K562 (cell line): ENCODE results near the gene TNC. TPM values are rescaled to one million over a fixed set of nuclear protein-coding genes. Genes with fewer than 3 reads are reported as not detected.

Experiments used
- ATAC-seq: fragments of 200-7000 bp; cut with Tn5 transposase; 3 replicates; pipeline ENCODE4 v1.9.1; 2020; ENCODE audit warnings: moderate library complexity
- BruUV-seq: library from RNA; stranded (reverse); fragments of 400-500 nt; replicated peaks from 2 replicates; lab custom pipeline; 2021; lab: Mats Ljungman, UMichigan
- CTCF ChIA-PET: fragments of 300-600 bp; formaldehyde crosslinking; extraction: SDS; loops from one replicate; lab custom pipeline; 2021; ENCODE audit warnings: low intra/inter-chr PET ratio; lab: Yijun Ruan, JAX
- POLR2A ChIA-PET: fragments of 300-600, 350-650 bp; sonication (Branson Sonifier 250); formaldehyde crosslinking; extraction: SDS; loops from one replicate; lab custom pipeline; 2021; ENCODE audit warnings: antibody characterized with exemption, inconsistent platforms; lab: Yijun Ruan, JAX
- DNase-seq, 4 experiments: peaks; one replicate each; pipeline versions ENCODE4 v3.0.0 to v3.0.0-alpha.2; 2011 to 2018; ENCODE audit warnings: low spot score in 3 of 4, mixed read lengths in 3 of 4; ENCODE audit errors: extremely low read depth in 1 of 4
- FAIRE-seq: peaks from 2 replicates; lab custom pipeline; 2011; peaks lifted over from hg19 to GRCh38; lab: Jason Lieb, UNC
- H2AFZ ChIP-seq: 2 replicates; pipeline ENCODE4 v1.6.0; 2011; ENCODE audit warnings: low read depth, low read length, control low read depth, inconsistent platforms
- H3K27ac ChIP-seq: fragments of 200-600 bp; 3 replicates; pipeline ENCODE4 v1.8.0; 2011; ENCODE audit warnings: low read depth, mild to moderate bottlenecking, control low read depth, inconsistent platforms, low read length, moderate library complexity, mixed read lengths; ENCODE audit errors: extremely low read depth
- H3K27me3 ChIP-seq, 2 experiments: fragments of 300-600 bp in 1 of 2; 2 replicates in 1 of 2; 3 replicates in 1 of 2; pipeline versions ENCODE4 v1.6.0 to v1.8.0; 2011; ENCODE audit warnings: inconsistent platforms in 2 of 2, low read length in 2 of 2, mild to moderate bottlenecking in 1 of 2, mixed read lengths in 1 of 2, moderate library complexity in 1 of 2; ENCODE audit not compliant: control insufficient read depth in 2 of 2, insufficient read depth in 2 of 2
- H3K36me3 ChIP-seq: fragments of 300-600 bp; 3 replicates; pipeline ENCODE4 v1.8.0; 2011; ENCODE audit warnings: mild to moderate bottlenecking, low read length, inconsistent platforms; ENCODE audit not compliant: control insufficient read depth, insufficient read depth
- H3K4me1 ChIP-seq, 2 experiments: fragments of 200-600 bp in 1 of 2; replicated peaks in 1 of 2; 2 replicates in 1 of 2; 3 replicates in 1 of 2; pipeline versions ENCODE4 v1.5.1 to v1.8.0; 2011; ENCODE audit warnings: inconsistent platforms in 2 of 2, low read length in 2 of 2, mild to moderate bottlenecking in 1 of 2, mixed read lengths in 1 of 2, moderate library complexity in 1 of 2; ENCODE audit not compliant: control insufficient read depth in 2 of 2, insufficient read depth in 2 of 2
- H3K4me2 ChIP-seq: 2 replicates; pipeline ENCODE4 v1.6.1; 2011; ENCODE audit warnings: low read length, control low read depth, inconsistent platforms, mixed read lengths; ENCODE audit not compliant: insufficient read depth
- H3K4me3 ChIP-seq: fragments of 200-600 bp; sonication (generic), shearing (Covaris generic); 2 replicates; pipeline ENCODE4 v1.5.1; 2016; ENCODE audit warnings: control low read depth, inconsistent platforms
- H3K79me2 ChIP-seq: fragments of 200-600 bp; 3 replicates; pipeline ENCODE4 v1.8.0; 2011; ENCODE audit warnings: low read length, inconsistent platforms; ENCODE audit not compliant: control insufficient read depth, insufficient read depth
- H3K9ac ChIP-seq, 2 experiments: 2 replicates each; pipeline versions ENCODE4 v1.6.0 to v1.6.1; 2011; ENCODE audit warnings: low read depth in 2 of 2, low read length in 2 of 2, control low read depth in 1 of 2, inconsistent platforms in 1 of 2, mild to moderate bottlenecking in 1 of 2, mixed read lengths in 1 of 2; ENCODE audit not compliant: insufficient read depth in 1 of 2
- H3K9me1 ChIP-seq: one replicate; pipeline ENCODE4 v1.6.0; 2011; ENCODE audit warnings: inconsistent platforms, mild to moderate bottlenecking, low read length, moderate library complexity; ENCODE audit not compliant: control insufficient read depth, insufficient read depth
- H3K9me3 ChIP-seq: replicated peaks from 2 replicates; pipeline ENCODE4 v1.5.1; 2011; ENCODE audit warnings: low read depth, low read length, inconsistent platforms; ENCODE audit not compliant: control insufficient read depth, insufficient read depth
- H4K20me1 ChIP-seq: replicated peaks from 2 replicates; pipeline ENCODE4 v1.6.1; 2011; ENCODE audit warnings: low read length, inconsistent platforms, mixed read lengths; ENCODE audit not compliant: control insufficient read depth, insufficient read depth
- CTBP1 ChIP-seq: fragments of 450-650 bp; IDR thresholded peaks from 2 replicates; pipeline ENCODE4 v1.6.1; 2016; ENCODE audit warnings: borderline replicate concordance
- MEF2A ChIP-seq: IDR thresholded peaks from 2 replicates; pipeline ENCODE4 v1.6.1; 2011; ENCODE audit warnings: low read depth, mild to moderate bottlenecking, low read length, moderate library complexity; ENCODE audit not compliant: control insufficient read depth
- SP1 ChIP-seq: sonication (generic); formaldehyde crosslinking; IDR thresholded peaks from 2 replicates; pipeline ENCODE4 v1.8.1; 2022; ENCODE audit warnings: mild to moderate bottlenecking, missing genetic modification reagents
- TSHZ1 ChIP-seq: fragments of 250-450 bp; sonication (Bioruptor Pico); IDR thresholded peaks from 2 replicates; pipeline ENCODE4 v1.4.0; 2020; ENCODE audit warnings: mild to moderate bottlenecking, moderate library complexity
- WGBS: fragments of 100-300 bp; shearing (Covaris generic); methylation state at CpG from one replicate; pipeline ENCODE4 v1.1.6; 2016; ENCODE audit warnings: low coverage, mixed read lengths; ENCODE audit not compliant: insufficient coverage; ENCODE audit errors: missing lambda C conversion rate; 5-methylcytosine and 5-hydroxymethylcytosine counted together
- in situ Hi-C: fragments of 300-500 bp; cut with MboI; formaldehyde crosslinking; loops from 4 replicates; pipeline ENCODE4 v1.15.0; 2018; ENCODE audit warnings: inconsistent platforms, mixed read lengths
- intact Hi-C: fragments of 100-400 bp; cut with micrococcal nuclease; formaldehyde crosslinking; loops from 2 replicates; pipeline ENCODE4 v1.14.2; 2022
- polyA plus RNA-seq, 8 experiments: library from polyadenylated mRNA; depleted of rRNA in 4 of 8; stranded (reverse) in 5 of 8; unstranded in 3 of 8; fragments of >200 nt; fragmentation: Nextera tagmentation in 2 of 8; fragmentation: Illumina TruSeq in 1 of 8; extraction: Ambion mirVana in 2 of 8; extraction: Trizol in 1 of 8; gene quantifications; 2 replicates each; pipeline versions ENCODE4 v1.2.1 to v1.2.3, GENCODE V29; 2011 to 2014; ENCODE audit warnings: inconsistent platforms in 1 of 8, missing spikeins in 1 of 8
- total RNA-seq, 7 experiments: library from RNA; depleted of rRNA in 6 of 7; stranded (reverse); fragments of >200 nt in 6 of 7; fragmentation: Illumina TruSeq in 2 of 7; extraction: Trizol in 2 of 7; gene quantifications; 2 replicates each; pipeline versions ENCODE4 v1.2.1 to v1.2.3, GENCODE V29; 2011 to 2021; ENCODE audit warnings: low replicate concordance in 1 of 7

The TNC gene
- total and polyA plus RNA-seq, 9 of the 15 experiments (the other 6 are each of a cell fraction or from before 2014, with no cell fraction given): under 0.01 to 0.29 TPM; not detected in 7

- ATAC-seq (no peak), DNase-seq (no peak), FAIRE-seq (no peak)
- Histone ChIP-seq H4K20me1 (no peaks in the 10 kb centered on the region), H3K9me1 (no peaks in the 10 kb centered on the region), H3K4me1 (no peaks in the 10 kb centered on the region), H3K4me3 (no peak overlapping the region), H3K79me2 (no peaks in the 10 kb centered on the region), H3K4me2 (no peak overlapping the region), H3K9ac (no peak overlapping the region), H3K9me3 (no peaks in the 10 kb centered on the region), H3K27ac (no peak overlapping the region), H3K27me3 (no peaks in the 10 kb centered on the region), H2AFZ (no peak overlapping the region), H3K36me3 (no peaks in the 10 kb centered on the region)
- in situ Hi-C loops (no loop called here), intact Hi-C loops (no loop called here)
- TF ChIP-seq CTBP1 (no peak), SP1 (CRISPR knock-in tag) (no peak), MEF2A (no peak), TSHZ1 (CRISPR knock-in tag) (no peak)
- BruUV-seq: no TSS peak
- 0% methylated on average over 2 of the region's 2 CpGs for WGBS
- CTCF ChIA-PET: no interaction called here
- POLR2A ChIA-PET: no interaction called here
Observed at GRCh38 chr9:115114546-115114945, 3.4 kb downstream of the TNC start.
